Measurements from ENCODE around the gene ABCA1.
A peak's percentile ranks its signal among the peaks of the same experiment; 100 is the strongest.

Gene ABCA1

DNA sequence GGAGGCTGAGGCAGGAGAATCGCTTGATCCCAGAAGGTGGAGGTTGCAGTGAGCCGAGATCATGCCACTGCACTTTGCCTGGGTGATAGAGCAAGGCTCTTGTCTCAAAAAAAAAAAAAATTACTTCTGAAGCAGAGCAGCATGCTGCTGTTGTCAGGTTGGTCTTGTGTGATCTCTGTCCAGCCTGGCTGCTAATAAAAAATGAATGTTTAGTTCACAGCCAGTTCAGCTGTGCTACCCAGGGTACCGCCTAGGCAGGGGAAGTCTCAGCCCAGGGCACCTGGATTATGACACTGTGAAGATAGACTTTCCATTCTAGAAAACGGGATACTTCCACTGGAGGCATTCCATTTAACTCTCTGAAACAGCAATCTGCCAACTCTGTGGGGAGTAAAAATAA, 23.5 kb upstream of the ABCA1 start:
- H3K27ac ChIP-seq (replicated peaks; ENCODE audit: low read length) = no peak overlapping the region
- no peak overlapping the region for H3K18ac ChIP-seq (ENCODE audit: low read length)
- H3K36me3 ChIP-seq (replicated peaks in 1 of 2; ENCODE audit: control insufficient read depth in 2 of 2, insufficient read depth in 2 of 2, low read length in 2 of 2) = no peaks in the 10 kb centered on the region
- no peak overlapping the region for H4K91ac ChIP-seq (ENCODE audit: low read depth, low read length, poor library complexity)
- no peak overlapping the region for H3K4ac ChIP-seq (ENCODE audit: low read length)
- no peaks in the 10 kb centered on the region for H3K27me3 ChIP-seq (ENCODE audit: control insufficient read depth in 3 of 3, insufficient read depth in 3 of 3, low read depth in 1 of 3, low read length in 3 of 3)
- H3K9me3 ChIP-seq (replicated peaks in 1 of 2; ENCODE audit: control insufficient read depth in 2 of 2, insufficient read depth in 1 of 2, low read depth in 1 of 2, low read length in 2 of 2) = no peaks in the 10 kb centered on the region
- no peak overlapping the region for H3K4me2 ChIP-seq (ENCODE audit: insufficient read depth, low read length, poor library complexity, severe bottlenecking)
- H2BK120ac ChIP-seq (ENCODE audit: low read depth, low read length) = no peak overlapping the region
- H2BK15ac ChIP-seq (ENCODE audit: low read length) = no peak overlapping the region
- no peak overlapping the region for H2BK12ac ChIP-seq (ENCODE audit: low read length)
- no peak overlapping the region for H3K4me3 ChIP-seq (ENCODE audit: low read length in 2 of 2)
- H2AK5ac ChIP-seq (ENCODE audit: low read depth, low read length) = no peak overlapping the region
- no CpG with 5 or more reads among the region's 4 CpGs for WGBS, 2 donors (ENCODE audit: extremely low coverage in 2 of 2, insufficient read length in 2 of 2, insufficient replicate concordance in 1 of 2)
- no peak overlapping the region for H4K8ac ChIP-seq (ENCODE audit: low read depth, low read length)
- DNase-seq (ENCODE audit: low spot score) = no peak
- H3K4me1 ChIP-seq (ENCODE audit: control insufficient read depth in 2 of 2, insufficient read depth in 1 of 2, low read depth in 1 of 2, low read length in 2 of 2) = no peaks in the 10 kb centered on the region
- H2AFZ ChIP-seq (ENCODE audit: low read length) = no peak overlapping the region
- H3K23ac ChIP-seq (ENCODE audit: low read depth, low read length, poor library complexity) = no peak overlapping the region
- H2BK5ac ChIP-seq (ENCODE audit: low read length) = no peak overlapping the region
- no peak overlapping the region for H3K9ac ChIP-seq (ENCODE audit: low read depth, low read length, poor library complexity)
- H3K14ac ChIP-seq (ENCODE audit: low read length) = no peak overlapping the region
- H3K79me1 ChIP-seq (ENCODE audit: low read depth, low read length) = no peaks in the 10 kb centered on the region

- H3K4me3 ChIP-seq (ENCODE audit: low read length in 2 of 2) = no peak overlapping the region
- WGBS, 2 donors (ENCODE audit: extremely low coverage in 2 of 2, insufficient read length in 2 of 2, insufficient replicate concordance in 1 of 2) = no CpG with 5 or more reads among the region's 4 CpGs
- no peaks in the 10 kb centered on the region for H3K79me1 ChIP-seq (ENCODE audit: low read depth, low read length)
- no peak overlapping the region for H4K91ac ChIP-seq (ENCODE audit: low read depth, low read length, poor library complexity)
- H2AFZ ChIP-seq (ENCODE audit: low read length) = no peak overlapping the region
- H3K4ac ChIP-seq (ENCODE audit: low read length) = no peak overlapping the region
- no peak overlapping the region for H3K4me2 ChIP-seq (ENCODE audit: insufficient read depth, low read length, poor library complexity, severe bottlenecking)
- no peak overlapping the region for H2BK120ac ChIP-seq (ENCODE audit: low read depth, low read length)
- no peak overlapping the region for H3K27ac ChIP-seq (replicated peaks; ENCODE audit: low read length)
- no peak overlapping the region for H2BK5ac ChIP-seq (ENCODE audit: low read length)
- H3K36me3 ChIP-seq (replicated peaks in 1 of 2; ENCODE audit: control insufficient read depth in 2 of 2, insufficient read depth in 2 of 2, low read length in 2 of 2) = no peaks in the 10 kb centered on the region
- H3K4me1 ChIP-seq (ENCODE audit: control insufficient read depth in 2 of 2, insufficient read depth in 1 of 2, low read depth in 1 of 2, low read length in 2 of 2) = no peaks in the 10 kb centered on the region
- no peaks in the 10 kb centered on the region for H3K27me3 ChIP-seq (ENCODE audit: control insufficient read depth in 3 of 3, insufficient read depth in 3 of 3, low read depth in 1 of 3, low read length in 3 of 3)
- H3K18ac ChIP-seq (ENCODE audit: low read length) = no peak overlapping the region
- no peak overlapping the region for H2BK12ac ChIP-seq (ENCODE audit: low read length)
- H3K14ac ChIP-seq (ENCODE audit: low read length) = no peak overlapping the region
- no peak overlapping the region for H3K23ac ChIP-seq (ENCODE audit: low read depth, low read length, poor library complexity)
- DNase-seq (ENCODE audit: low spot score) = no peak
- no peak overlapping the region for H2AK5ac ChIP-seq (ENCODE audit: low read depth, low read length)
- H4K8ac ChIP-seq (ENCODE audit: low read depth, low read length) = no peak overlapping the region
- no peak overlapping the region for H2BK15ac ChIP-seq (ENCODE audit: low read length)
- H3K9me3 ChIP-seq (replicated peaks in 1 of 2; ENCODE audit: control insufficient read depth in 2 of 2, insufficient read depth in 1 of 2, low read depth in 1 of 2, low read length in 2 of 2) = no peaks in the 10 kb centered on the region
- H3K9ac ChIP-seq (ENCODE audit: low read depth, low read length, poor library complexity) = peak overlapping the region; percentile 21
Observed at GRCh38 chr9:104950838-104951237, 22.9 kb upstream of the ABCA1 start.

DNA sequence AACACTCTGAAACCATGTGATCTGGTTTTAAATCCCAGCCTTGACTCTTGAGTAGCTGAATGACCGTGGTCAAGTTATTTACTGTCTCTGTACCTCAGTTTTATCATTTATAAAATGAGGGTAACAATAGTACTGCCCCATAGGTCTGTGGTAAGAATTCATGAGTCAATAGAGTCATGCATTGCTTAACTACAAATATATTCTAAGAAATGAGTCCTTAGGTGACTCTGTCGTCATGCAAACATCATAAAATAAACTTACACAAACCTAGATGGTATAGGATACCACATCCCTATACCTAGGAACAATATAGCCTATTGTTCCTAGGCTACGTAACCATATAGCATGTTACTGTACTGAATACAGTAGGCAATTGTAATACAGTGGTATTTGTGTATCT, 20.3 kb upstream of the ABCA1 start:
- H3K4me2 ChIP-seq (ENCODE audit: insufficient read depth, low read length, poor library complexity, severe bottlenecking) = no peak overlapping the region
- no peak overlapping the region for H4K91ac ChIP-seq (ENCODE audit: low read depth, low read length, poor library complexity)
- H3K36me3 ChIP-seq (replicated peaks in 1 of 2; ENCODE audit: control insufficient read depth in 2 of 2, insufficient read depth in 2 of 2, low read length in 2 of 2) = no peaks in the 10 kb centered on the region
- H2AK5ac ChIP-seq (ENCODE audit: low read depth, low read length) = no peak overlapping the region
- no peaks in the 10 kb centered on the region for H3K9me3 ChIP-seq (replicated peaks in 1 of 2; ENCODE audit: control insufficient read depth in 2 of 2, insufficient read depth in 1 of 2, low read depth in 1 of 2, low read length in 2 of 2)
- H3K9ac ChIP-seq (ENCODE audit: low read depth, low read length, poor library complexity) = no peak overlapping the region
- no peak overlapping the region for H2BK15ac ChIP-seq (ENCODE audit: low read length)
- H3K23ac ChIP-seq (ENCODE audit: low read depth, low read length, poor library complexity) = no peak overlapping the region
- H3K27me3 ChIP-seq (ENCODE audit: control insufficient read depth in 3 of 3, insufficient read depth in 3 of 3, low read depth in 1 of 3, low read length in 3 of 3) = no peaks in the 10 kb centered on the region
- no peak overlapping the region for H2BK12ac ChIP-seq (ENCODE audit: low read length)
- H3K4ac ChIP-seq (ENCODE audit: low read length) = no peak overlapping the region
- H3K4me3 ChIP-seq (ENCODE audit: low read length in 2 of 2) = no peak overlapping the region
- H3K14ac ChIP-seq (ENCODE audit: low read length) = no peak overlapping the region
- no peaks in the 10 kb centered on the region for H3K4me1 ChIP-seq (ENCODE audit: control insufficient read depth in 2 of 2, insufficient read depth in 1 of 2, low read depth in 1 of 2, low read length in 2 of 2)
- no peak overlapping the region for H2BK5ac ChIP-seq (ENCODE audit: low read length)
- no peak overlapping the region for H3K27ac ChIP-seq (replicated peaks; ENCODE audit: low read length)
- no peaks in the 10 kb centered on the region for H3K79me1 ChIP-seq (ENCODE audit: low read depth, low read length)
- WGBS, 2 donors (ENCODE audit: extremely low coverage in 2 of 2, insufficient read length in 2 of 2, insufficient replicate concordance in 1 of 2) = no CpG with 5 or more reads among the region's 3 CpGs
- DNase-seq (ENCODE audit: low spot score) = no peak
- H2AFZ ChIP-seq (ENCODE audit: low read length) = no peak overlapping the region
- no peak overlapping the region for H3K18ac ChIP-seq (ENCODE audit: low read length)
- H2BK120ac ChIP-seq (ENCODE audit: low read depth, low read length) = no peak overlapping the region
- no peak overlapping the region for H4K8ac ChIP-seq (ENCODE audit: low read depth, low read length)

- H2BK12ac ChIP-seq (ENCODE audit: low read length) = no peak overlapping the region
- H3K27me3 ChIP-seq (ENCODE audit: control insufficient read depth in 3 of 3, insufficient read depth in 3 of 3, low read depth in 1 of 3, low read length in 3 of 3) = no peaks in the 10 kb centered on the region
- no peak overlapping the region for H3K14ac ChIP-seq (ENCODE audit: low read length)
- DNase-seq (ENCODE audit: low spot score) = no peak
- no peaks in the 10 kb centered on the region for H3K9me3 ChIP-seq (replicated peaks in 1 of 2; ENCODE audit: control insufficient read depth in 2 of 2, insufficient read depth in 1 of 2, low read depth in 1 of 2, low read length in 2 of 2)
- no peak overlapping the region for H2AK5ac ChIP-seq (ENCODE audit: low read depth, low read length)
- no peak overlapping the region for H3K27ac ChIP-seq (replicated peaks; ENCODE audit: low read length)
- H3K18ac ChIP-seq (ENCODE audit: low read length) = no peak overlapping the region
- peaks cover 3 to 9% of the 10 kb centered on the region in 2 donors for H3K4me1 ChIP-seq (ENCODE audit: control insufficient read depth in 2 of 2, insufficient read depth in 1 of 2, low read depth in 1 of 2, low read length in 2 of 2)
- H3K36me3 ChIP-seq (replicated peaks in 1 of 2; ENCODE audit: control insufficient read depth in 2 of 2, insufficient read depth in 2 of 2, low read length in 2 of 2) = no peaks in the 10 kb centered on the region
- H2BK5ac ChIP-seq (ENCODE audit: low read length) = no peak overlapping the region
- WGBS, 2 donors (ENCODE audit: extremely low coverage in 2 of 2, insufficient read length in 2 of 2, insufficient replicate concordance in 1 of 2) = no CpG with 5 or more reads among the region's 3 CpGs
- H3K9ac ChIP-seq (ENCODE audit: low read depth, low read length, poor library complexity) = no peak overlapping the region
- H3K79me1 ChIP-seq (ENCODE audit: low read depth, low read length) = no peaks in the 10 kb centered on the region
- no peak overlapping the region for H2AFZ ChIP-seq (ENCODE audit: low read length)
- no peak overlapping the region for H4K8ac ChIP-seq (ENCODE audit: low read depth, low read length)
- no peak overlapping the region for H4K91ac ChIP-seq (ENCODE audit: low read depth, low read length, poor library complexity)
- H2BK15ac ChIP-seq (ENCODE audit: low read length) = no peak overlapping the region
- no peak overlapping the region for H3K4ac ChIP-seq (ENCODE audit: low read length)
- H2BK120ac ChIP-seq (ENCODE audit: low read depth, low read length) = no peak overlapping the region
- H3K23ac ChIP-seq (ENCODE audit: low read depth, low read length, poor library complexity) = no peak overlapping the region
- no peak overlapping the region for H3K4me2 ChIP-seq (ENCODE audit: insufficient read depth, low read length, poor library complexity, severe bottlenecking)
- H3K4me3 ChIP-seq (ENCODE audit: low read length in 2 of 2) = no peak overlapping the region
Observed at GRCh38 chr9:104944871-104945270, 16.9 kb upstream of the ABCA1 start.

Data from neuronal stem cell (in vitro differentiated cells).